GM21717 (cell line): Measurements from ENCODE around the gene GRK5.

Experiments used
- ATAC-seq: cut with Tn5 transposase; IDR thresholded peaks from one replicate; pipeline ENCODE4 v1.9.1; 2021; ENCODE audit warnings: mild to moderate bottlenecking, moderate library complexity; ENCODE audit not compliant: unreplicated experiment

GRK5 gene

GRCh38 chr10:119337223-119337622, 129.9 kb downstream of the GRK5 start:
- ATAC-seq = no peak

GRCh38 chr10:119337796-119338432, 130.5 kb downstream of the GRK5 start:
- no peak for ATAC-seq

GRCh38 chr10:119339109-119339508, 131.7 kb downstream of the GRK5 start:
- ATAC-seq = no peak

DNA sequence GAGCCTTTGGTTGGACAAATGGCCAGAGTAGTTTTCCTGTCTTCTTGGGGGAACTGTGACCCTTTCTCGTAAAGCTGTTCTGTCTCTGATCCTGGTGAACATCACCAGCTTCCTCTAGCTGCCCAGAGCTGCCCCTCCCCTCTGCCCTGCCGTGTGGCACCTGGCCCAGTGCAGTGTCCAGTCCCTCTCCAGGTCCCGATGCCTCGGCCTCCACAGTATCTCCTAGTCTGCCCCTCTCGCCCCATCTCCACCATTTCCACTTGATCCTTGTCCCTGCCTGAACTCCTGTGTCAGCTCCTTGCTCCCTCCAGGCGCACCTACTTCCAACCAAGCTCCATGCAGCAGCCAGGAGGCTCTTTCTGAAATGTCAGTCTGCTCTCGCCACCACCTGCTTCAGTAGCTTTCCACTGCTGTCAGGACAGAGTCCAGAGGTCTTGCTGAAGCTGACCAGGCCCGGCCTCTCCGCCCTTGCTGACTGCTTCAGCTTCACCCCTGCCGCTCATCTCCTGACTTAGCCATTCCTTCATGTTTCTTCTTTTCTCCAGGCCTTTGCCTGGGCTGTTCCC, 133.6 kb downstream of the GRK5 start:
- ATAC-seq = no peak

GRCh38 chr10:119341459-119342301, 134.3 kb downstream of the GRK5 start:
- no peak for ATAC-seq

GRCh38 chr10:119342335-119342734, 135.0 kb downstream of the GRK5 start:
- no peak for ATAC-seq

- no peak for ATAC-seq
Observed at GRCh38 chr10:119343011-119343601, 135.7 kb downstream of the GRK5 start.

DNA sequence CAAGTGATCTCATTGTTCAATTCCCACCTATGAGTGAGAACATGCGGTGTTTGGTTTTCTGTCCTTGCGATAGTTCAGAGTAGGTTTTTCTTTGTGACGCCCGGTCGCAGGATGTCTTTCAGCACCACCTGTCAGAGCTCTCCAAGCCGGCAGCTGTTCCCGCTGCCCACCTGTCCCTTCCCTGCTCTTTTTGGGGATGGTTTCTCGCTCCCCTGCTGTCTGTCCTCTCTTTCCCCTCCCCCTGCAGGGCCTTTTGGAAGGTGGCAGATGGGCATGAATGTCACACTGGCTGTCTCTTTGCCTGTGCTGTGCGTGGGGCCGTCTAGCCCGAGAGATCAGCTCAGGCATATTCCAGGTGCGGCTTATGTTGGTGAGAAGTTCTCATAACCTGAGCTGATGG, 137.0 kb downstream of the GRK5 start:
- ATAC-seq = no peak

- no peak for ATAC-seq
Observed at GRCh38 chr10:119346095-119346832, 138.9 kb downstream of the GRK5 start.

DNA sequence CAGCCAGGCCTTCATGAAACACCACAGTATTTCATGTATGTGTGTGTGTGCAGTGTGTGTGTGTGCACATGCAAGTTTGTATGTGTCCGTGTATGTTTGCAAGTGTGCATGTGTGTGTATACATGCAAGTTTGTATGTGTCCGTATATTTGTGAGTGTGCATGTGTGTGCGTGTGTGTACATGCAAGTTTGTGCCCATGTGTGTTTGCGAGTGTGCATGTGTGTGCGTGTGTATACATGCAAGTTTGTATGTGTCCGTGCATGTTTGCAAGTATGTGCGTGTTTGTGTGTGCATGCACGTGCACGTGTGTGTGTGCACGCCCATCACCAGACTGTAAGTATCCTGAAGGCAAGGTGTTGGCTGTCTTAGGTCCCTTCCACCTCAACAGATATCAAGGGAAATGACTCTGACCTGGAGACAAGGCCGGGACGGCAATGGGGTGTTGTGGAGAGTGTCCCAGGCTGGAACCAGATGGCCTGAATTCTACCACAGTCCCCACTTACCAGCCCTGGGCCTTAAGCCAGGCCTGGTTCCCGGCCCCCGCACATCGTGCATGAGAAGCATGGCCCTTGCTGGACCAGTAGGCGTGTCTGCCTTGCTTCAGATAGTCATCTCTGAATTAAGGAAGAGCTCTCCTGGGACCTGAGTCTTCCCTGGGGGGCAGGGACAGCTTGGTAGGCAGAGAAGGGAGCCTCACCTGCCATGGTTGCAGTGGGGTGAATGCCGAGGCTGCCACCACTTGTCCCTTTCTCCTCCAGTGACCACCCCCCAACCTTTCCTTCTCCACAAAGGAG, 140.0 kb downstream of the GRK5 start:
- ATAC-seq = no peak

DNA sequence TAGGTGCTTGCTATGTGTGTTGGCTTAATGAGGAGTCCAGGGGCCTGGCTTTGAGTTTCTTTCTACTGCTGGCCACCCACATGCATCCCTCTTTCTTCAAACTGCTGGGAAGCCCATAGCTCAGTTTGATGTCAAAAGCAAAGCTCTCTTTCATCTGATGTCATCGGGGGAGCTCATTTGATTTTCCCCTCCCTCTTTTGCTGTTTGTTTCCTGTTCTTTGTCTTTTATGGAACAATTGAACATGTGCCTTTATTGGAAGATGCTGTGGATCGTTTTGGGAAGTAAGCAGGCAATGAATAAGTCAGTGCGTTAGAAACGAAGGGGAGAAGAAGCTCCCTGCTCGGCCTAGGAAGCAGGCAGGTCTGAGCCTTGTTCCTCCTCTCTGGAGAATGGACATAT, 140.7 kb downstream of the GRK5 start:
- ATAC-seq = no peak

DNA sequence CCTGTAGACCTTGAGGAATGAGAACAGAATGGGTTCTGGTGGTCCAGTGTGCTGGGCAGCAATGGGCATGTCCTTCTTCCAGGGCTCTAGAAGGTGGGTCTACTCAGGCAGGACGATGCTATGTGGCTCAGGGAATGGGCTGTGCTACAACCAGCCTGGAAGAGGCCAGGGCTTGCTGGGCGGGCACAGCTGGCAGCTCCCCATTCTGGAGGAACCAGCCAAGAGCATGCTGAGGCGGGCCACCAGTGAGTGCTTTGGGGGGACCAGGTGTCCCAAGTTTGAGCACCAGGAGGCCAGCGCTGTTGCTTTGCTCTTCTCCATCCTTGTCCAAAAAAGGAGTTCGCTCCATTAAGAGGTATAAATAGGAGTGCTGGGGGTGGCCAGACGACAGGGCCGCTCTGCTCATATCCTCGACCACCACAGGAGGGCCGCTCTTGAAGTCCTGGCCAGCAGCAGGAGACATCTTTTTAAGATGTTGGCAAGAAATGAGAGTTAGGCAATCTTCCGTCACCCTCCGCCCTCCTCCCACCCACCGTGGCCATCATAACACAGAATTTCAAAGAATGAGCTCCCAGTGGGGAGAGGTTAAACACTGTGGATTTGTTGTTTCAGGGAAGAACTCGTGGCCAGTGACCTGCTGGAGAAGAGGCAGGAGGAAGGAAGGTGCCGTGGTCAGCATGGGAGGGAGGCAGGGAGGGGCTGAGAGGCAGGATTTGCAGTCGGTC, 141.3 kb downstream of the GRK5 start:
- ATAC-seq = no peak

DNA sequence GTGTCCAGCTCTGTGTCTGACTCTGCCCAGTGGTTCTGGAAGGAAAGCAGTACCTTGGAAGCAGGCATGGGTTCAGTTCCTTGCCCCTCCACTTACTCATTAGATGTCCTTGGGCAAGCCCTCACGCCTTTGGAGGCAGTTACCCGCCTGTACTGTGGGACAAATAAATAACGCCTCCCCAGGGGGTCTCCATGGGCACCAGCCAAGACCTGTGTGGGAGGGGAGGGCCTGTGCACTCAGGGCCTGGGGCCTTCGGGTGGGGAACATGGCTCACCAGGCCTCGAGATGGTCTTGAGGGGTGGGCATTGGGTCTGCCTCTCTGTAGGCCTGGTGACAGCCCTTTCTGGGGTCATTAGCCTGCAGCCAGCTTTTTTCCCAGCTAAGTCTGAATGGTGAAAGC, 142.0 kb downstream of the GRK5 start:
- no peak for ATAC-seq

DNA sequence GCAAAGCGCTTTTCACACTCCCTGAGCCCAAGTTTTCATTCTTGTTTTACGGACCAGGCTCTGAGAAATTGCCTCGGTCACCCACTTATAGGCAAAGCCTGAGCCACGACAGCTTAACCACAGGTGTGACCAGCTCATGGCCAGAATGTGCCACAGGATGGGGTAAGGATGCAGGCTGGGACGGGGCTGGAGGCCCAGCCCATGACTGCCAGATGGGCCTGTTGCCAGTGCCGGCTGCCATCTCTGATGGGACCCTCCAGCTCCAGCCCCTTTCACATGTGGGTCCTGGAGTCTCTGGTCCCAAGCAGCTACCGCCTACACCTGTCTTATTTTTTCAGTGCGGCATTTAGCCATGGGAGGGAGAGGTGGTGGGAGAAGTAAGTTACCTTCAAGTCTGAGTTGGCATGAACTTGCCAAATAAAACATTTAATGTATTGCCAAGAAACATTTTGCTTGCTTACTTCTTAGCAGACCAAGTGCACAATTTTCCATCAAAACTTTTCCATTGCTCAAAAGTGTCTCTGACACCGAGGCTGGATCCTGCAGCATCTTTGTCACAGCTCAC, 142.6 kb downstream of the GRK5 start:
- no peak for ATAC-seq

- no peak for ATAC-seq
Observed at GRCh38 chr10:119350502-119351097, 143.2 kb downstream of the GRK5 start.

- ATAC-seq = no peak
Observed at GRCh38 chr10:119351189-119351588, 143.8 kb downstream of the GRK5 start.

GRCh38 chr10:119352042-119352441, 144.7 kb downstream of the GRK5 start:
- no peak for ATAC-seq

GRCh38 chr10:119352807-119353206, 145.4 kb downstream of the GRK5 start:
- ATAC-seq = no peak

DNA sequence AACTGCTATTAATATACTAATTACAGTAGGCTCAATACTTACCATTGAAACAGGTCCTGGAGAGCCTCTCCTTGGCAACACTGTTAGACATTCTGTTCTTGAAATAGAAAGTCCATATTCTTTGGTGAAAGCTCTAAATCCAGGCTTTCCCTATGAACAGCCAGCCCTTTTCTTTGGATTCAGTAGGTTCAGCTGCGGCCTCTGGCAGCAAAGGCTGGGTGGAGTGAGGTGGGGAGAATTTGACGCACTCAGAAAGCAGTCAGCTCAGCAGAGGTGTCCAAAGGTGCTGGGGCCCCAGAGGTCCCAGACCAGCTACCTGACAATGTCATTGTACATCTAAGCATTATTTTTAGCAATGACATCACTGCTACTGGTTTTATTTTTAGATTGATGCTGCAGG, 146.1 kb downstream of the GRK5 start:
- no peak for ATAC-seq
